Endodermal cell (in vitro differentiated cells): ENCODE data around the gene PCDHGA11. TPM values are rescaled to one million over a fixed set of nuclear protein-coding genes. Genes with fewer than 3 reads are reported as not detected.
"Not testable (repeated sequence)": the region's sequence is repeated elsewhere in the genome, so short reads cannot be mapped to it uniquely, and the experiment has no call there.

Experiments
- DNase-seq: peaks from one replicate; pipeline ENCODE4 v3.0.0-alpha.2; 2017
- H3K27ac ChIP-seq: 2 replicates; pipeline ENCODE4 v1.5.1; 2013; ENCODE audit warnings: mild to moderate bottlenecking, low read depth, low read length, moderate library complexity
- H3K27me3 ChIP-seq: 2 replicates; pipeline ENCODE4 v1.6.1; 2013; ENCODE audit warnings: mild to moderate bottlenecking, low read length, moderate library complexity; ENCODE audit not compliant: insufficient read depth, control insufficient read depth, poor library complexity, severe bottlenecking
- H3K36me3 ChIP-seq: 2 replicates; pipeline ENCODE4 v1.7.0; 2013; ENCODE audit warnings: mild to moderate bottlenecking, low read length, moderate library complexity; ENCODE audit not compliant: control insufficient read depth, insufficient read depth
- H3K4me1 ChIP-seq: one replicate; pipeline ENCODE4 v1.7.0; 2013; ENCODE audit warnings: low read length; ENCODE audit not compliant: control insufficient read depth, insufficient read depth
- H3K4me3 ChIP-seq: 2 replicates; pipeline ENCODE4 v1.5.1; 2013; ENCODE audit warnings: mild to moderate bottlenecking, low read length, moderate library complexity
- H3K9ac ChIP-seq: 2 replicates; pipeline ENCODE4 v1.6.1; 2013; ENCODE audit warnings: mild to moderate bottlenecking, low read length, moderate library complexity; ENCODE audit not compliant: poor library complexity, severe bottlenecking; ENCODE audit errors: extremely low read depth
- H3K9me3 ChIP-seq: 2 replicates; pipeline ENCODE4 v1.6.1; 2013; ENCODE audit warnings: mild to moderate bottlenecking, low read length, moderate library complexity; ENCODE audit not compliant: control insufficient read depth
- H3K27ac Mint-ChIP-seq: 2 replicates; pipeline ENCODE4 v1.8.0; 2020; ENCODE audit warnings: mixed read lengths
- H3K27me3 Mint-ChIP-seq: 2 replicates; pipeline ENCODE4 v1.8.0; 2021; ENCODE audit warnings: mild to moderate bottlenecking, mixed read lengths; ENCODE audit not compliant: insufficient read depth
- H3K36me3 Mint-ChIP-seq: 2 replicates; pipeline ENCODE4 v1.8.0; 2020; ENCODE audit warnings: low read depth, mixed read lengths
- H3K4me1 Mint-ChIP-seq: 2 replicates; pipeline ENCODE4 v1.8.0; 2020; ENCODE audit warnings: mixed read lengths
- H3K4me3 Mint-ChIP-seq: 2 replicates; pipeline ENCODE4 v1.8.0; 2020; ENCODE audit warnings: mild to moderate bottlenecking, moderate library complexity, mixed read lengths
- H3K9me3 Mint-ChIP-seq: 2 replicates; pipeline ENCODE4 v1.8.0; 2020; ENCODE audit warnings: mild to moderate bottlenecking, mixed read lengths
- CTCF ChIP-seq: fragments of 200-600 bp; sonication (generic); conservative IDR thresholded peaks from 2 replicates; pipeline ENCODE4 v1.5.0; 2021; ENCODE audit warnings: antibody characterized with exemption, mild to moderate bottlenecking
- WGBS, 2 experiments: methylation state at CpG; one replicate each; pipeline versions ENCODE4 v1.1.5 to v1.1.7; 2013; ENCODE audit warnings: missing lambda C conversion rate in 2 of 2, mixed read lengths in 1 of 2; ENCODE audit not compliant: insufficient coverage in 1 of 2, insufficient read length in 1 of 2; 5-methylcytosine and 5-hydroxymethylcytosine counted together
- total RNA-seq, 2 donors: library from RNA; stranded (reverse); fragmentation: NEBNext Ultra II Directional in 1 of 2; extraction: Animal tissue kit (Norgen Biotek cat#: 25700) in 1 of 2; gene quantifications; 2 replicates in 1 of 2; 3 replicates in 1 of 2; pipeline ENCODE4 v1.2.1, GENCODE V29; 2021

The PCDHGA11 gene
- total RNA-seq, 2 donors from 2014 or later, result 8.5 to 10.6 TPM

DNA sequence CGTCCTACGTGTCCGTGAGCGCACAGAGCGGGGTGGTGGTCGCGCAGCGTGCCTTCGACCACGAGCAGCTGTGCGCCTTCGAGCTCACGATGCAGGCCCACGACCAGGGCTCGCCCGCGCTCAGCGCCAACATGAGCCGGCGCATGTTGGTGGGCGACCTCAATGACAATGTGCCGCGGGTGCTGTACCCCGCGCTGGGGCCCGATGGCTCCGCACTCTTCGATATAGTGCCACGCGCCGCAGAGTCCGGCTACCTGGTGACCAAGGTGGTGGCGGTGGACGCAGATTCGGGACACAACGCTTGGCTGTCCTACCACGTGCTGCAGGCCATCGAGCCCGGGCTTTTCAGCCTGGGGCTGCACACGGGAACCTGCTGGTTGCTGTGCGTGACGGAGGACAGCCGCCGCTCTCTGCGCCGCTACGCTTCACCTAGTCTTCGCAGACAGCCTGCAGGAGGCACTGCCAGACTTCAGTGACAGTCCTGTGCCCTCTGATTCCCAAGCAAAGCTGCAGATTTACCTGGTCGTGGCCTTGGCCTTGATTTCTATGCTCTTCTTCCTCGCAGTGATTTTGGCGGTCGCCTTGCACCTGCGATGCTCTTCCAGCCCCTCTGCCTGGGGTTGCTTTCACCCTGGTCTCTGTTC, 7.1 kb downstream of the PCDHGA11 start:
- peaks cover 66% of the 10 kb centered on the region for H3K9me3 Mint-ChIP-seq
- Histone ChIP-seq H3K27me3 (no peaks in the 10 kb centered on the region), H3K4me1 (no peaks in the 10 kb centered on the region), H3K27ac (no peak overlapping the region), H3K9me3 (peaks cover 75% of the 10 kb centered on the region), H3K9ac (no peak overlapping the region), H3K36me3 (no peaks in the 10 kb centered on the region), H3K4me3 (no peak overlapping the region)
- H3K4me3 Mint-ChIP-seq, result no peak overlapping the region
- H3K27me3 Mint-ChIP-seq, result no peaks in the 10 kb centered on the region
- DNase-seq, result no peak
- WGBS, 2 experiments, result 95 to 96% methylated on average over 44 to 53 of the region's 53 CpGs
- TF ChIP-seq CTCF, result no peak
- H3K27ac Mint-ChIP-seq, result no peak overlapping the region
- H3K36me3 Mint-ChIP-seq, result peaks cover 70% of the 10 kb centered on the region
- no peaks in the 10 kb centered on the region for H3K4me1 Mint-ChIP-seq

DNA sequence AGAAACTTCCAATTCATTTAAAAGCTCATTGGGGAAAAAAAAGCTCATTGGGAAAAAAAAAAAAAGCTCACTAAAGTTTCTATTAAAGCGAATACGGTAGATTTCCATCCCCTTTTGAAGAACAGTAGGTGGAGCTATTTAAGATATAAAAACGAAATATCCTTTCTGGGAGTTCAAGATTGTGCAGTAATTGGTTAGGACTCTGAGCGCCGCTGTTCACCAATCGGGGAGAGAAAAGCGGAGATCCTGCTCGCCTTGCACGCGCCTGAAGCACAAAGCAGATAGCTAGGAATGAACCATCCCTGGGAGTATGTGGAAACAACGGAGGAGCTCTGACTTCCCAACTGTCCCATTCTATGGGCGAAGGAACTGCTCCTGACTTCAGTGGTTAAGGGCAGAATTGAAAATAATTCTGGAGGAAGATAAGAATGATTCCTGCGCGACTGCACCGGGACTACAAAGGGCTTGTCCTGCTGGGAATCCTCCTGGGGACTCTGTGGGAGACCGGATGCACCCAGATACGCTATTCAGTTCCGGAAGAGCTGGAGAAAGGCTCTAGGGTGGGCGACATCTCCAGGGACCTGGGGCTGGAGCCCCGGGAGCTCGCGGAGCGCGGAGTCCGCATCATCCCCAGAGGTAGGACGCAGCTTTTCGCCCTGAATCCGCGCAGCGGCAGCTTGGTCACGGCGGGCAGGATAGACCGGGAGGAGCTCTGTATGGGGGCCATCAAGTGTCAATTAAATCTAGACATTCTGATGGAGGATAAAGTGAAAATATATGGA, 9.7 kb downstream of the PCDHGA11 start, which contains the start of gene PCDHGA12:
Gene PCDHGA12 (plus strand): TSS at position 176 of the 782 bp plus-strand sequence. CDS start 253 bp downstream, at position 429.
- 94 to 97% methylated on average over 25 to 33 of the region's 33 CpGs for WGBS, 2 experiments
- no peaks in the 10 kb centered on the region for H3K4me1 Mint-ChIP-seq
- no peak within 1 kb of the TSS for H3K27ac ChIP-seq
- TF ChIP-seq CTCF, result no peak
- no peak within 1 kb of the TSS for H3K4me3 ChIP-seq
- peaks cover 72% of the 10 kb centered on the region for H3K9me3 Mint-ChIP-seq
- H3K4me1 ChIP-seq, result no peaks in the 10 kb centered on the region
- DNase-seq, result no peak
- H3K4me3 Mint-ChIP-seq, result no peak within 1 kb of the TSS
- peaks cover 77% of the 10 kb centered on the region for H3K9me3 ChIP-seq
- no peaks in the 10 kb centered on the region for H3K36me3 ChIP-seq
- H3K27me3 ChIP-seq, result no peaks in the 10 kb centered on the region
- no peak within 1 kb of the TSS for H3K9ac ChIP-seq
- H3K36me3 Mint-ChIP-seq, result peaks cover 66% of the 10 kb centered on the region
- no peaks in the 10 kb centered on the region for H3K27me3 Mint-ChIP-seq
- no peak within 1 kb of the TSS for H3K27ac Mint-ChIP-seq

GRCh38 chr5:141431286-141431685, 10.4 kb downstream of the PCDHGA11 start:
- TF ChIP-seq CTCF, result no peak
- Histone ChIP-seq H3K4me3 (no peak overlapping the region), H3K9me3 (peaks cover 71% of the 10 kb centered on the region), H3K36me3 (no peaks in the 10 kb centered on the region), H3K4me1 (no peaks in the 10 kb centered on the region), H3K27ac (no peak overlapping the region), H3K27me3 (no peaks in the 10 kb centered on the region), H3K9ac (no peak overlapping the region)
- H3K36me3 Mint-ChIP-seq, result peaks cover 59% of the 10 kb centered on the region
- DNase-seq, result no peak
- H3K4me3 Mint-ChIP-seq, result no peak overlapping the region
- WGBS, 2 experiments, result 95 to 96% methylated on average over 37 of the region's 37 CpGs
- no peaks in the 10 kb centered on the region for H3K4me1 Mint-ChIP-seq
- no peaks in the 10 kb centered on the region for H3K27me3 Mint-ChIP-seq
- H3K9me3 Mint-ChIP-seq, result peaks cover 73% of the 10 kb centered on the region
- no peak overlapping the region for H3K27ac Mint-ChIP-seq

GRCh38 chr5:141432308-141432707, 11.5 kb downstream of the PCDHGA11 start:
- Mint-ChIP-seq H3K36me3 (peaks cover 52% of the 10 kb centered on the region), H3K9me3 (peaks cover 63% of the 10 kb centered on the region)
- H3K9ac ChIP-seq, H3K4me1 Mint-ChIP-seq, H3K27ac Mint-ChIP-seq, H3K4me3 ChIP-seq, H3K36me3 ChIP-seq, DNase-seq, H3K27me3 ChIP-seq, H3K4me1 ChIP-seq, H3K27me3 Mint-ChIP-seq, H3K27ac ChIP-seq, H3K4me3 Mint-ChIP-seq: not testable (repeated sequence)
- WGBS, 2 experiments, result 95 to 100% methylated on average over 12 to 31 of the region's 38 CpGs
- H3K9me3 ChIP-seq, result peaks cover 62% of the 10 kb centered on the region

GRCh38 chr5:141432726-141433125, 11.9 kb downstream of the PCDHGA11 start:
- DNase-seq, H3K9ac ChIP-seq, H3K27ac Mint-ChIP-seq, H3K4me1 ChIP-seq, H3K36me3 ChIP-seq, H3K4me3 ChIP-seq, H3K4me1 Mint-ChIP-seq, H3K4me3 Mint-ChIP-seq, H3K27ac ChIP-seq, H3K27me3 Mint-ChIP-seq, H3K27me3 ChIP-seq: not testable (repeated sequence)
- H3K36me3 Mint-ChIP-seq, result peaks cover 48% of the 10 kb centered on the region
- peaks cover 57% of the 10 kb centered on the region for H3K9me3 ChIP-seq
- H3K9me3 Mint-ChIP-seq, result peaks cover 60% of the 10 kb centered on the region
- WGBS, 2 experiments, result 91 to 96% methylated on average over 16 to 29 of the region's 29 CpGs
